Dermis microvascular lymphatic vessel endothelial cell (primary cell): ENCODE data around the gene EIF2AK2. TPM values are rescaled to one million over a fixed set of nuclear protein-coding genes. Genes with fewer than 3 reads are reported as not detected.

Experiments used
- total RNA-seq: library from RNA; depleted of rRNA; stranded (reverse); fragments of >200 nt; gene quantifications from 2 replicates; pipeline ENCODE4 v1.2.1, GENCODE V29; 2014

Gene EIF2AK2
- total RNA-seq, 1 donor from 2014 or later = 20.4 TPM

Other genes starting within 250 kb of the EIF2AK2 start
- gene STRN, start 190.4 kb downstream of the EIF2AK2 start, total RNA-seq = 15.0 and 19.0 TPM in 2 replicates
- gene HEATR5B, start 72.6 kb downstream of the EIF2AK2 start, total RNA-seq = 26.4 and 28.6 TPM in 2 replicates
- gene GPATCH11, start 72.5 kb downstream of the EIF2AK2 start, total RNA-seq = 4.9 TPM in 2 replicates
- gene SULT6B1, start 31.7 kb upstream of the EIF2AK2 start, total RNA-seq = not detected in 2 replicates
- gene CEBPZOS, start 39.5 kb upstream of the EIF2AK2 start, total RNA-seq = 6.7 and 11.0 TPM in 2 replicates
- 28.8 and 31.5 TPM in 2 replicates for gene CEBPZ, start 74.6 kb upstream of the EIF2AK2 start, total RNA-seq
- 9.2 and 10.1 TPM in 2 replicates for gene NDUFAF7, start 74.7 kb upstream of the EIF2AK2 start, total RNA-seq
- 47.8 and 55.9 TPM in 2 replicates for gene PRKD3, start 167.9 kb upstream of the EIF2AK2 start, total RNA-seq
- gene QPCT, start 187.7 kb upstream of the EIF2AK2 start, total RNA-seq = 3.9 and 4.2 TPM in 2 replicates